LoVo (cell line): ENCODE results near the gene SLC48A1.

ENCODE experiments used
- DNase-seq: peaks from one replicate; pipeline ENCODE4 v3.0.0-alpha.2; 2016; ENCODE audit warnings: low spot score

SLC48A1 gene

DNA sequence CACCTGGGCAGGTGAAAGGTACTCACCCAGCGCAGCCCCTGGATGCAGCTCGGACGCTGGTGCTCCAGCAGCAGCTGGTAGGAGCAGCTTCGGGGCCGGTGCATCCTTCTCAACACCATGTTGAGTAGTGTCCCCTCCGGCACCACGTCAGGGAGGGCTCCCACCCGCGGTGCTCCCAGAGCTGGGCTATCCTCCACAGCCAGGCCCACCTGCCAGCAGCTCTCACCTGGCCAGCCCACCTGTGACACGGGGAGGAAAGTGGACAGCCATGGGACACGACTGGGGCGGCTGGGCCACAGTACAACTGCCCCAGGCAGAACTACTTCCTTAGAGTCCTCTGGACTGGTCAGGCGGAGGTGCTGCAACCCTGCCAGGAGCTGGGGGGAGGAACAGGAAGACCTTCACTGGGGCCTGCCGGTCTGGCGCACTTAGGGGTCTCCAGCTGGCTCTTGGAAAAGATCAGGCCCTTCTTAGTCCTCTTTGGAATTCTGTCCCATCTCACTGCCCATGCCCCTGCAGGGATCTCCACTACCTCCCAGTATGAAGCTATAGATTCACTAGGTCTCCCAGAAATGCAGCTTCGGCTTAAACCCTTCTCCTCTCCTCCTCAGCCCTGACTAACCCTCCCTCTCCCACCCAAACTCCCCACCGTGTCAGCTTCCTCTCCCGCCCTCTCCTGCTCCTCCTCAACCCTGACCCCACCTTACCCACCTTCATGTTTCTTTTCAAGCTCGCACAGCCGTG is 15.0 kb upstream of the SLC48A1 start:
- no peak for DNase-seq

- DNase-seq, result no peak
These were observed 14.5 kb upstream of the SLC48A1 start for GRCh38 chr12:47758584-47758833.

DNA sequence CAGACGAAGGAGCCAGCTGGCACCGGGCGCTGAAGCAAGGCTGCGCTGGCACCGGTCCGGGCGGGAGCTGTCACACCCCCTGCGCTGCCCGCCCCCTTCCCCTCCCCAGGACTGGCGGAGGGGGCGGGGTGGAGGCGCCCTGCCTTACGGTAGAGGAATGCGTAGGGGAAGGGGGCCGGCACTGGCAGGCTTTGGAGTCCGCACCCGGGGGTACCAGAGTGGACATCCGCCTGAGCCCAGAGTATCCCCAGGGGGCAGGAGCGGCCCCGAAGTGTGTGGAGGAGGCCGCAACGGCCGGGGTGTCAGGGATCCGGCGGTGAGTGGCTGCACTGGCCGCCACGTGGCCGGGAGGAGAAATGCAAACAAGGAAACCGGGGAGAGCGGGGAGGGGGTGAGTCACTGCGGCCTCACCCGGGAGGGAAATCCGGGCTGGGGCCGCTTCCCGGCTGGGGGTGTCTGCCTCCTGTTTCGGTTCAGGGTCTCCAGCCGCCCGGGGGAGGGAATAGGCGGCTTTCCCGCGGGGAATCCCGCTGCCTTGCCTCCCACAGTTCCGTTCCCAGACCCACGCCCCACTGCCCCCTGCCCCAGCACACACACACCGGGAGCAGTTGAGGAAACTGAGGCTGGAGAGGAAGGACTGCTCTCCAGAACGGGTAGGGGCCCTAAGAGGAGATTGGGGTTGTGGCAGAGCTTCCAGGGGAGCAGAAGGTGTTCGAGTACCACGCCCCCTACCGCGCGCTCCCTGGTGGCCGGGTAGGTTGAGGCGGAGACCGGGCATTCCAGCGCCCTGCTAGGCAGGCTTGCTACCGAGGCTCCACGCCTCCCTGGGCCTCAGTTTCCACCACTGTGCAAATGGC is 14.0 kb upstream of the SLC48A1 start, which contains the start of gene RAPGEF3:
Gene RAPGEF3, minus strand, starts transcription at position 47 of the 857 bp plus-strand sequence. CDS start 324 bp downstream, outside the sequence.
- DNase-seq, result peak; percentile 91

- DNase-seq, result no peak
These were observed 10.1 kb upstream of the SLC48A1 start for GRCh38 chr12:47762850-47763465.

GRCh38 chr12:47763481-47764346 is 9.3 kb upstream of the SLC48A1 start:
- no peak for DNase-seq

DNA sequence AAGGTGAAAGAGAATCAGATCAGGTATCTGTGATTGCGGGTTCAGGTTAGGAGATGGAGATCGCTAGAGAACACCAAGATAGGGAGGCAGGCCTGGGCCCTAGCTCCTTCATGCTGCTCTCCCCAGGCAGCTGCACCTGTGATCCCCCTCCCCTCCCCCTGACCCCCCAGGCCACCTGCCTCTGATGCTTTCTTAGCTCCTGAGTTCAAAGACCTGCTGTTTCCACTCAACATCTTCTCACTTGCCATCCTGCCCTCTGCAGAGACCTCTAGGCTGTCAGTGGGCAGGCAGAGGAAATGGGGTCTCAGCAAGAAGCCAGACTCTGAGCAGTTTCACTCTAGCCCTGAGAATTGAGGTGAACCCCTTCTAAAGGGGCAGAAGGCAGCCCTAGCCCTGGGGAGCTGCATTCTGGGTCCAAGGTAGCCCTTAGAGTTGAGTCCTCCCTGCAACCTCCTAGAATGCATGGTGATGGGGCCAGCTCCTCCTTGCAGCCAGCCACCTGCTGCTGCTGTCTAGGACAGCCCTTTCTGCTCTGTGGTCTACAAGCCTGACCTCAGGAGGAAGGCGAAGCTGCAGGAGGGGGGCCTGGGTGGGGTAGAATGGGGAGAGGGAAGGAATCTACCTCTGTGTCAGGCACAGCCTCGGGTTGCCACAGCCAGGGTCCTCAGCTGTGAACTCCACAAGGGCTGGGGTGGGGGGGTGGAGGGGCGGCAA is 6.4 kb upstream of the SLC48A1 start:
- no peak for DNase-seq

- DNase-seq, result peak; percentile 56
These were observed 5.8 kb upstream of the SLC48A1 start for GRCh38 chr12:47767216-47767724.

DNA sequence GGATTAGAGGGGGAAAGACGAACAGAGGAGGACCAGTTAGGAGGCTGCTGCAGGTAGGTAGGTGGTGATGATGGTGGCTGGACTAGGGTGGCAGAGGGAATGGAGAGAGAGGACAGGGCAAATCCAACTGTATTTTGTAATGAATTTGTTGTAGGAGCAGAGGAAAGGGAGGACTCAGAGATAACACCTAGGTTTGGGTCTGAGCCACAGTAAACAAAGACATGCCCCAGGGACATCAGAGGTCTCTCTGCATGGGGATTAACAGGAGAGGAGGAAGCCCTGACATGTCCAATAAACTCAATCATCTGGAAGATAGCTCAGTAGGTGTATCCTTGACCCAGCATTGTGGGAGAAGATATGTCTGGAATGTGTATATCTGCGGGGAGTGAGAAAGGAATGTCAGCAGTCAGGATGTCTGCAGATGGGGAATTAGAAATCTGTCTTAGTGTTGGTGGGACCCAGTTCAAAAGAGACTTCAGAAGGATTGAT is 4.7 kb upstream of the SLC48A1 start:
- peak; percentile 81 for DNase-seq

DNA sequence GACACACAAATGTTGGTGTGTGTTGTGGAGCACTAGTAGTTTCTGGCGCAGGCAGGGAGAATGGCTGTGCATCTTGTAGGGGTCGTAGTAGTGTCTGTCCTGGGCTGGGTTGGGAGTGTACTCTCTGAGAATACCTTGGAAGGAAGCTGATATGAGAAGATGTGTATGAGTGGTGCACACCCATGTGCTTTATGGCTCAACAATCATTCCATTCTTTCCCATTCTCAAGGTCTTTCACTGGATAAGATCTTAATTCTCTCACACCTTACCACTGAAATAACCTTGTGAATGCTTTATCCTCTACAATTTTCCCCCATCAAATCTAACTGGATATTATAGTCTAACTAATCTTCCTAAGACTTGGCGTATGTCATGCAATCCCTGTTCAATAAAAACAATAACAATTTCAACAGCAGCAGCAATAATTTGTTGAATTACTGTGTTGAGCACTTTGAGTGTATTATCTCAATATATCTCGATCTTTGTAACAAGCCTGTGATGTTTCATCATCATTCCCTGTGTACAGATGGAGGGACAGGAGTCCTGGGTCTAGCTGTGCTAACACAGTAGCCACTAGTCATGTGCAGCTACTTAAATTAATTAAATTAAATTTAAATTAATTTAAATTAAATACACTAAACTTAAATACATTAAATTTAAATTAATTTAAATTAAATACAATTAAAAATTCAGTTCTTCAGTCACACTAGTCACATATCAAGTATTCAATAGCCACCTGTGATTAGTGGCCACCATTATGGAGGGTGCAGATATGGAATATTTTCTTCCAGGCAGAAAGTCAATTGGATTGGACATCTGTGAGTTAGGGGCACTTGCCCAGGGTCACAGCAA is 3.6 kb upstream of the SLC48A1 start:
- no peak for DNase-seq

GRCh38 chr12:47770086-47770726 is 2.8 kb upstream of the SLC48A1 start:
- DNase-seq, result no peak

DNA sequence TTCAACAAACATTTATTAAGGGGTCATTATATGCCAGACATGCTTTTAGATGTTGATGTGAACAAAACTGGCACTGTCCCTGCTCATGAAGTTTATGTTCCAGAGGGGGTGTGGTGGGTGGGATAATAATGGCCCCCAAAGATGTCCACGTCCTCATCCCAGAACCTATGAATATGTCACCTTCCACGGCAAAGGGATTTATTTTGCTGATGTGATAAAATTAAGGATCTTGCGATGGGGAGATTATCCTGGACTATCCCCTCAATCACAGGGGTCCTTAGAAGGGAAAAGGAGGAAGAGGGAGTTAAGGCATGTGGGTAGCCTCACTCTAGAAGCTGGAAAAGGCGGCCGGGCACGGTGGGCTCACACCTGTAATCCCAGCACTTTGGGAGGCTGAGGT is 1.7 kb upstream of the SLC48A1 start:
- no peak for DNase-seq

GRCh38 chr12:47772094-47772660 is 861 bp upstream of the SLC48A1 start:
- DNase-seq, result no peak

DNA sequence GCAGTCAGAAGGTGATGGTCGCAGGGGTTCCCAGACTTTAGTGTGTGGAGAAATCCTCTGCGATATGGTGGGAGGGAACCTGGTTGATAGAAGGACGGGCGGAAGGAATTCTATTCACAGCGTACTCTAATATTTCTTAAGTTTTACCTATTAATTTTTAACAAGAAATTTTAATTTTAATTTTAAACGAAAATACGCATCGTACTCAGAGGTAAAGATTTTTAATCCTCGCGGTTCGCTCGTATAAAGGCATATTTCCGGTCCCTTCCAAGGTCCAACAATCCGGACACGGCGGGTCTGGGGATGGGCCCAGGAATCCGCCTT is 338 bp upstream of the SLC48A1 start:
- no peak for DNase-seq

- no peak for DNase-seq
These were observed 981 bp downstream of the SLC48A1 start for GRCh38 chr12:47773858-47774580.

GRCh38 chr12:47774663-47775062 is 1.6 kb downstream of the SLC48A1 start:
- no peak for DNase-seq

- DNase-seq, result no peak
These were observed 2.3 kb downstream of the SLC48A1 start for GRCh38 chr12:47775100-47775911.

- DNase-seq, result no peak
These were observed 3.6 kb downstream of the SLC48A1 start for GRCh38 chr12:47776471-47777143.
